KMS-11 (cell line): ENCODE results near the gene CSHL1.

Experiments
- H2AFZ ChIP-seq: fragments of 200-600 bp; sonication (generic); 2 replicates; pipeline ENCODE4 v1.6.1; 2016; ENCODE audit warnings: antibody characterized with exemption, mixed run types, low read depth
- H3K27ac ChIP-seq: fragments of 200-600 bp; sonication (generic); 2 replicates; pipeline ENCODE4 v1.6.1; 2016; ENCODE audit warnings: mild to moderate bottlenecking, mixed run types
- H3K27me3 ChIP-seq: fragments of 200-600 bp; sonication (generic); 2 replicates; pipeline ENCODE4 v1.6.1; 2017; ENCODE audit warnings: mild to moderate bottlenecking, low read depth, mixed run types, moderate library complexity; ENCODE audit not compliant: insufficient read depth
- H3K36me3 ChIP-seq: fragments of 200-600 bp; sonication (generic); 2 replicates; pipeline ENCODE4 v1.6.1; 2017; ENCODE audit warnings: mild to moderate bottlenecking, mixed run types; ENCODE audit not compliant: insufficient read depth
- H3K4me1 ChIP-seq: fragments of 200-600 bp; sonication (generic); 2 replicates; pipeline ENCODE4 v1.6.1; 2016; ENCODE audit warnings: mild to moderate bottlenecking, low read depth, mixed run types; ENCODE audit not compliant: poor library complexity, severe bottlenecking
- H3K4me2 ChIP-seq: fragments of 200-600 bp; sonication (generic); 2 replicates; pipeline ENCODE4 v1.7.0; 2016; ENCODE audit warnings: mild to moderate bottlenecking, mixed run types
- H3K4me3 ChIP-seq: fragments of 200-600 bp; sonication (generic); IDR thresholded peaks from 2 replicates; pipeline ENCODE4 v1.6.1; 2017; ENCODE audit warnings: low read depth, low read length, mixed read lengths; ENCODE audit not compliant: insufficient read depth
- H3K79me2 ChIP-seq: fragments of 200-600 bp; sonication (generic); 2 replicates; pipeline ENCODE4 v1.6.1; 2016; ENCODE audit warnings: low read depth, mixed run types; ENCODE audit not compliant: insufficient read depth
- H3K9ac ChIP-seq: fragments of 200-600 bp; sonication (generic); 2 replicates; pipeline ENCODE4 v1.6.1; 2016; ENCODE audit warnings: mild to moderate bottlenecking, mixed run types
- H4K20me1 ChIP-seq: fragments of 200-600 bp; sonication (generic); 2 replicates; pipeline ENCODE4 v1.6.1; 2016; ENCODE audit warnings: mild to moderate bottlenecking, mixed run types; ENCODE audit not compliant: insufficient read depth
- TF ChIP-seq, protein P1 (sequence below): fragments of 200-600 bp; sonication (generic); conservative IDR thresholded peaks from 2 replicates; pipeline ENCODE4 v1.6.1; 2017; ENCODE audit warnings: low read depth, mild to moderate bottlenecking, antibody characterized with exemption, low read length, moderate library complexity, mixed read lengths

The CSHL1 gene

GRCh38 chr17:63941751-63942150 lies 30.7 kb upstream of the CSHL1 start:
- no peaks in the 10 kb centered on the region for H3K79me2 ChIP-seq
- TF ChIP-seq, protein P1, sequence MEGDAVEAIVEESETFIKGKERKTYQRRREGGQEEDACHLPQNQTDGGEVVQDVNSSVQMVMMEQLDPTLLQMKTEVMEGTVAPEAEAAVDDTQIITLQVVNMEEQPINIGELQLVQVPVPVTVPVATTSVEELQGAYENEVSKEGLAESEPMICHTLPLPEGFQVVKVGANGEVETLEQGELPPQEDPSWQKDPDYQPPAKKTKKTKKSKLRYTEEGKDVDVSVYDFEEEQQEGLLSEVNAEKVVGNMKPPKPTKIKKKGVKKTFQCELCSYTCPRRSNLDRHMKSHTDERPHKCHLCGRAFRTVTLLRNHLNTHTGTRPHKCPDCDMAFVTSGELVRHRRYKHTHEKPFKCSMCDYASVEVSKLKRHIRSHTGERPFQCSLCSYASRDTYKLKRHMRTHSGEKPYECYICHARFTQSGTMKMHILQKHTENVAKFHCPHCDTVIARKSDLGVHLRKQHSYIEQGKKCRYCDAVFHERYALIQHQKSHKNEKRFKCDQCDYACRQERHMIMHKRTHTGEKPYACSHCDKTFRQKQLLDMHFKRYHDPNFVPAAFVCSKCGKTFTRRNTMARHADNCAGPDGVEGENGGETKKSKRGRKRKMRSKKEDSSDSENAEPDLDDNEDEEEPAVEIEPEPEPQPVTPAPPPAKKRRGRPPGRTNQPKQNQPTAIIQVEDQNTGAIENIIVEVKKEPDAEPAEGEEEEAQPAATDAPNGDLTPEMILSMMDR, result no peak
- peaks cover 4% of the 10 kb centered on the region; the same call in 1 of the 2 replicates for H3K27me3 ChIP-seq
- H3K9ac ChIP-seq, result no peak overlapping the region
- H3K4me2 ChIP-seq, result no peak overlapping the region
- no peaks in the 10 kb centered on the region for H3K4me1 ChIP-seq
- no peak overlapping the region for H2AFZ ChIP-seq
- no peaks in the 10 kb centered on the region for H4K20me1 ChIP-seq
- no peak overlapping the region for H3K27ac ChIP-seq
- no peaks in the 10 kb centered on the region for H3K36me3 ChIP-seq
- H3K4me3 ChIP-seq, result no peak overlapping the region

DNA sequence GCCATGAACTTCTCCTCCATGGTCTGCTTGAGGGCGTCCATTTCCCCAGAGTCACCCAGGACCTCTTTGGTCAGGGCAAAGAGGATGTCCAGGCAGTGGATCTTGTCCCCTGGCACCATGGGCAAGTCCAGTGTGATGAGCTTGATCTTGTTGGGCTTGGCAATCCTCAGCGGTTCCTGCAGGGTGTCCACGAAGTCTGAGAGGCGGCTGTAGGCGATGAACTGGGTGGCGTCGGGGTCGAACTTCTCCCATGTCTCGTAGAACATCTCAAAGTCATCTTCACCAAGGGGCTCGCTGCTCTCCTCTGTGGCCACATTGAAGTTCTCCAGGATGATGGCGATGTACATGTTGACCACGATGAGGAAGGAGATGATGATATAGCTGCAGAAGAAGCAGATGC lies 30.1 kb upstream of the CSHL1 start:
- Histone ChIP-seq H3K9ac (no peak overlapping the region), H3K4me1 (no peaks in the 10 kb centered on the region), H3K79me2 (no peaks in the 10 kb centered on the region), H3K27me3 (peaks cover 4% of the 10 kb centered on the region; the same call in 1 of the 2 replicates), H2AFZ (no peak overlapping the region), H3K4me2 (no peak overlapping the region), H3K4me3 (no peak overlapping the region), H3K27ac (no peak overlapping the region), H3K36me3 (no peaks in the 10 kb centered on the region), H4K20me1 (no peaks in the 10 kb centered on the region)
- TF ChIP-seq, protein P1, result no peak

- H4K20me1 ChIP-seq, result no peaks in the 10 kb centered on the region
- H3K79me2 ChIP-seq, result no peaks in the 10 kb centered on the region
- H3K4me1 ChIP-seq, result no peaks in the 10 kb centered on the region
- no peak overlapping the region for H3K27ac ChIP-seq
- H3K36me3 ChIP-seq, result no peaks in the 10 kb centered on the region
- H3K27me3 ChIP-seq, result peaks cover 4% of the 10 kb centered on the region; the same call in 1 of the 2 replicates
- TF ChIP-seq, protein P1, result no peak
- no peak overlapping the region for H3K4me3 ChIP-seq
- no peak overlapping the region for H3K4me2 ChIP-seq
- no peak overlapping the region for H3K9ac ChIP-seq
- H2AFZ ChIP-seq, result no peak overlapping the region
Observed at GRCh38 chr17:63940584-63940983, 29.5 kb upstream of the CSHL1 start.

DNA sequence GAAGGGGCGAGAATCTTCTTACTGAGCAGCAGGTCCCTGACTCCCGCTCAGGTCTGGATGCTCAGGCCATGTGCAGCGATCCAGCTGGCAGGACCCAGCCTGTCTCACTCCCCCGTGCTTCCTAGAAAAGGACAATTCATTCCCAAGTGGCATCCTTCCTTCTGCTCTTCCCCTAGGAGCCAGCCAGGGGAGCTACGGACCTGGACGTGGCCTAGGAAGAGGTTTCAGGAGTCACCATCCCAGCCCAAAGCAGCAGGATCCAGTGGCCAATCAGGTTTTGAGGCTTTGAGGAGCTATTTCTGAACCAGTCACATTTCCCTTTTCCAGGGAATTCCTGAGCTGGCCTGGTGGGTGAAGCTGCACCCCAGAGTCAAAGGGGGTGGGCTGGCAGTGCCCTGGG lies 28.8 kb upstream of the CSHL1 start:
- Histone ChIP-seq H3K27me3 (peaks cover 2% of the 10 kb centered on the region; the same call in 1 of the 2 replicates), H3K79me2 (no peaks in the 10 kb centered on the region), H3K4me2 (no peak overlapping the region), H3K36me3 (no peaks in the 10 kb centered on the region), H3K9ac (no peak overlapping the region), H4K20me1 (no peaks in the 10 kb centered on the region), H3K27ac (no peak overlapping the region), H3K4me1 (no peaks in the 10 kb centered on the region), H3K4me3 (no peak overlapping the region), H2AFZ (no peak overlapping the region)
- TF ChIP-seq, protein P1, result no peak
